ENCODE results near the gene TANC1. TPM values are rescaled to one million over a fixed set of nuclear protein-coding genes. Genes with fewer than 3 reads are reported as not detected.

The TANC1 gene
- total RNA-seq, 2 experiments from 2014 or later, result 0.70 to 0.92 TPM

- Mint-ChIP-seq H3K4me3 (no peak overlapping the region), H3K4me1 (ENCODE audit: low read depth) (peaks cover 16% of the 10 kb centered on the region), H3K27ac (no peak overlapping the region), H3K27me3 (peaks cover 2% of the 10 kb centered on the region), H3K9me3 (no peaks in the 10 kb centered on the region), H3K36me3 (ENCODE audit: low read depth) (no peaks in the 10 kb centered on the region)
- DNase-seq, result no peak
- CTCF ChIA-PET, result interaction anchor here (0.7 kb wide), 1 partner anchor 17 kb away, joined by 3 read pairs; no protein-coding TSS in a partner anchor
- TF ChIP-seq CTCF (IDR thresholded peaks at IDR 0.05), result no peak
- intact Hi-C loops (cut with micrococcal nuclease), result no loop called here
- POLR2A ChIA-PET, result interaction anchor here (0.6 kb wide), 1 partner anchor 8 kb away, joined by 3 read pairs; no protein-coding TSS in a partner anchor
- ATAC-seq, result no peak
Measured at GRCh38 chr2:159150280-159150746, 181.9 kb downstream of the TANC1 start.

DNA sequence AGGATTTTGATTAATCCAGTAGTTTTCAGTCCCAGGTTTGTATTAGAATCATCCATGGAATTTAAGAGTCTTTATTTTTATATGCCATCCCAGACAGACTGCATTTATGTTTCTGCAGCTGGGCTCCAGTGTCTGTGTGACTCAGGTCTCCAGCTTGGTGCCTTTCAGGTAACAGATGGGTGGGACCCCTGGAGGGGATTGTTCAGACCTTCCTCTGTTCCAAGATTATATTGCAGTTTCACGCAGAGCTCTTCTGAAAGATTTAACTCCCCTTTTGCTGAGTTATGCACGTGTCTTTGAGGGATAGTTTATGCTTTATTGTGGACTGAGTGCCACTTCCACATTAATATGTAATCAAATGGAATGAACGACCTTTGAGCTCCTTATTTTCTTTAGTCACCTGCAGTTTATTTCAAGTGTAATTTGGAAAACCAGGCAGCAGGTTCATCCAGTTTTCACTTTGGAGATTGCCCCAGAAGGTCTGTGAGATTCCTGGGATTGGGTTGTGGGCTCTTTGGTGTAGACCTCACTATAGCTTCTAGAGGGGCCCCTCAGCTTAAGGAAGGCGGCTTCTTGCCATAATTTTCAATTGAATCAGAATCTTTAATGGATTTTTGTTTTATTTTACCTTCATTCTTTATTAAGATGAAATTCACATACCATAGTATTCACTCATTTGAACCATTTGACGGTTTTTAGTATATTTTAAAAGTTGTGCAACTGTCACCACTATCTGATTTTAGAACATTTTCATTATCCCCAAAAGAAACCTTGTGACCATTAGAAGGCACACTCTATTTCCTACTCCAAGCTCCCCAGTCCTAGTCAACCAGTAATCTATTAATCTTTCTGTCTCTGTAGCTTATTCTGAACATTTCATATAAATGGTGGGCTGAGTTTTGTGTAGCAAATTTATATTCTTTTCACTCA lies 183.0 kb downstream of the TANC1 start:
- H3K4me1 Mint-ChIP-seq (ENCODE audit: low read depth), result peaks cover 14% of the 10 kb centered on the region
- no peaks in the 10 kb centered on the region for H3K9me3 Mint-ChIP-seq
- DNase-seq (no peak), ATAC-seq (no peak)
- H3K36me3 Mint-ChIP-seq (ENCODE audit: low read depth), result no peaks in the 10 kb centered on the region
- ChIA-PET POLR2A (no interaction called here), CTCF (interaction anchor here (0.9 kb wide), 1 partner anchor 12 kb away, joined by 3 read pairs; no protein-coding TSS in a partner anchor)
- H3K27me3 Mint-ChIP-seq, result no peaks in the 10 kb centered on the region
- TF ChIP-seq CTCF (IDR thresholded peaks at IDR 0.05), result no peak
- no peak overlapping the region for H3K4me3 Mint-ChIP-seq
- no peak overlapping the region for H3K27ac Mint-ChIP-seq
- intact Hi-C loops (cut with micrococcal nuclease), result no loop called here

- Mint-ChIP-seq H3K27ac (no peak overlapping the region), H3K27me3 (no peaks in the 10 kb centered on the region), H3K4me3 (no peak overlapping the region), H3K4me1 (ENCODE audit: low read depth) (peaks cover 17% of the 10 kb centered on the region), H3K36me3 (ENCODE audit: low read depth) (no peaks in the 10 kb centered on the region), H3K9me3 (no peaks in the 10 kb centered on the region)
- intact Hi-C loops (cut with micrococcal nuclease), result no loop called here
- no peak for TF ChIP-seq CTCF (IDR thresholded peaks at IDR 0.05)
- no peak for ATAC-seq
- no peak for DNase-seq
- CTCF ChIA-PET, result interaction anchor here (0.9 kb wide), 1 partner anchor 12 kb away, joined by 3 read pairs; no protein-coding TSS in a partner anchor
- POLR2A ChIA-PET, result no interaction called here
Measured at GRCh38 chr2:159152128-159152778, 183.8 kb downstream of the TANC1 start.

DNA sequence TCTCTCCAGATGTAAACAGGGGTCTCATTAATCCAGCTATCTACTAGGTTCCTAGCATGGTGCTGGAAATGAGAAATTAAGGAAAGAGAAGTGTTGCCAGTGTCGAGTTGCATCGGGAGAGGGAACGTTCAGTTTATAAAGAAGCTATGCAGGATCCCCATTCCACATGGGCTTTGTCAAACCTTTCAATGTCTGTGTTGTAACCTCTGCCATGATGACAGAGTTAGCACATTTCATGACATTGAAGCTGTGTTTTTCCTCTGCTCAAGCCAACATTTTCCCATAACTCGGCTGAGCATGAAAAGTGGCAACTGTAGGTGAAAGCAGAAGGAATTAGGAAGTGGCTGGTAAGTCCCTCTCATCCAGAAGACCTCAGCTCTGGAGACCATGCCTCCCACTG lies 184.6 kb downstream of the TANC1 start:
- Mint-ChIP-seq H3K4me3 (no peak overlapping the region), H3K4me1 (ENCODE audit: low read depth) (peaks cover 18% of the 10 kb centered on the region), H3K36me3 (ENCODE audit: low read depth) (no peaks in the 10 kb centered on the region), H3K9me3 (no peaks in the 10 kb centered on the region), H3K27me3 (no peaks in the 10 kb centered on the region), H3K27ac (no peak overlapping the region)
- no peak for DNase-seq
- intact Hi-C loops (cut with micrococcal nuclease), result no loop called here
- POLR2A ChIA-PET, result no interaction called here
- no peak for ATAC-seq
- CTCF ChIA-PET, result no interaction called here
- no peak for TF ChIP-seq CTCF (IDR thresholded peaks at IDR 0.05)
